Glutamatergic neuron (in vitro differentiated cells): ENCODE measurements around the gene SPTB. TPM values are rescaled to one million over a fixed set of nuclear protein-coding genes. Genes with fewer than 3 reads are reported as not detected.

ENCODE experiments used
- DNase-seq: peaks from one replicate; pipeline ENCODE4 v3.0.0; 2022
- H3K27ac Mint-ChIP-seq: one replicate; pipeline ENCODE4 v1.8.0; 2020; ENCODE audit warnings: mild to moderate bottlenecking, mixed read lengths, inconsistent platforms; ENCODE audit not compliant: unreplicated experiment
- H3K27me3 Mint-ChIP-seq: one replicate; pipeline ENCODE4 v1.8.0; 2020; ENCODE audit warnings: mild to moderate bottlenecking, moderate library complexity, mixed read lengths, inconsistent platforms; ENCODE audit not compliant: unreplicated experiment
- H3K36me3 Mint-ChIP-seq: one replicate; pipeline ENCODE4 v1.8.0; 2020; ENCODE audit warnings: mild to moderate bottlenecking, mixed read lengths, inconsistent platforms; ENCODE audit not compliant: unreplicated experiment
- H3K4me1 Mint-ChIP-seq: one replicate; pipeline ENCODE4 v1.8.0; 2020; ENCODE audit warnings: mild to moderate bottlenecking, low read depth, mixed read lengths, inconsistent platforms; ENCODE audit not compliant: unreplicated experiment
- H3K4me3 Mint-ChIP-seq: one replicate; pipeline ENCODE4 v1.8.0; 2020; ENCODE audit warnings: mild to moderate bottlenecking, mixed read lengths, inconsistent platforms; ENCODE audit not compliant: unreplicated experiment
- H3K9me3 Mint-ChIP-seq: one replicate; pipeline ENCODE4 v1.8.0; 2020; ENCODE audit warnings: mild to moderate bottlenecking, moderate library complexity, mixed read lengths, inconsistent platforms; ENCODE audit not compliant: unreplicated experiment
- total RNA-seq: library from RNA; stranded (reverse); fragmentation: NEBNext Ultra II Directional; extraction: Animal tissue kit (Norgen Biotek cat#: 25700); gene quantifications from one replicate; pipeline ENCODE4 v1.2.1, GENCODE V29; 2021; ENCODE audit not compliant: unreplicated experiment
- TF ChIP-seq, protein P1 (sequence below): fragments of 200-600 bp; sonication (generic); IDR thresholded peaks from one replicate; pipeline ENCODE4 v1.5.0; 2021; ENCODE audit not compliant: partially characterized antibody, unreplicated experiment

SPTB gene
- total RNA-seq, 1 donor from 2014 or later: 1.9 TPM

DNA sequence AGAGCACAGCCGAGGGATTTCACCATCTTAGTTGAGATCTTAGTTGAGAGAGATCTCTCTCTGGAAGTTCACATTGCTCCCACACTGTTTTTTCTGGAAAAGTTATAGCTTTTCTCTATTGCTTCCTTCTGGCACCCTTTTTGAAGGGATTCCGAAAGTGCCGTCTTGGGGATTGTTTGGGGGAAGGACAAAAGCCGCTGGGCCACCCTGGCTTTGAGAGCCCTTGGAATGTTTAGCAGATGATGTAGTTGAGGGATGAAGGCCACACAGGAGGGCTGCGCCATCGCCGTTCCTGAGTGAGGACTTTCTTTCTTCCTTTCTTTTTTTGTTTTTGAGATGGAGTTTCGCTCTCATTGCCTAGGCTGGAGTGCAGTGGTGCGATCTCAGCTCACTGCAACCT lies 157.8 kb downstream of the SPTB start:
- Mint-ChIP-seq H3K36me3 (no peaks in the 10 kb centered on the region), H3K9me3 (peaks cover 5% of the 10 kb centered on the region), H3K27ac (no peak overlapping the region), H3K27me3 (peaks cover 28% of the 10 kb centered on the region), H3K4me3 (no peak overlapping the region), H3K4me1 (peaks cover 38% of the 10 kb centered on the region)
- DNase-seq: no peak
- TF ChIP-seq, protein P1, sequence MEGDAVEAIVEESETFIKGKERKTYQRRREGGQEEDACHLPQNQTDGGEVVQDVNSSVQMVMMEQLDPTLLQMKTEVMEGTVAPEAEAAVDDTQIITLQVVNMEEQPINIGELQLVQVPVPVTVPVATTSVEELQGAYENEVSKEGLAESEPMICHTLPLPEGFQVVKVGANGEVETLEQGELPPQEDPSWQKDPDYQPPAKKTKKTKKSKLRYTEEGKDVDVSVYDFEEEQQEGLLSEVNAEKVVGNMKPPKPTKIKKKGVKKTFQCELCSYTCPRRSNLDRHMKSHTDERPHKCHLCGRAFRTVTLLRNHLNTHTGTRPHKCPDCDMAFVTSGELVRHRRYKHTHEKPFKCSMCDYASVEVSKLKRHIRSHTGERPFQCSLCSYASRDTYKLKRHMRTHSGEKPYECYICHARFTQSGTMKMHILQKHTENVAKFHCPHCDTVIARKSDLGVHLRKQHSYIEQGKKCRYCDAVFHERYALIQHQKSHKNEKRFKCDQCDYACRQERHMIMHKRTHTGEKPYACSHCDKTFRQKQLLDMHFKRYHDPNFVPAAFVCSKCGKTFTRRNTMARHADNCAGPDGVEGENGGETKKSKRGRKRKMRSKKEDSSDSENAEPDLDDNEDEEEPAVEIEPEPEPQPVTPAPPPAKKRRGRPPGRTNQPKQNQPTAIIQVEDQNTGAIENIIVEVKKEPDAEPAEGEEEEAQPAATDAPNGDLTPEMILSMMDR: no peak

DNA sequence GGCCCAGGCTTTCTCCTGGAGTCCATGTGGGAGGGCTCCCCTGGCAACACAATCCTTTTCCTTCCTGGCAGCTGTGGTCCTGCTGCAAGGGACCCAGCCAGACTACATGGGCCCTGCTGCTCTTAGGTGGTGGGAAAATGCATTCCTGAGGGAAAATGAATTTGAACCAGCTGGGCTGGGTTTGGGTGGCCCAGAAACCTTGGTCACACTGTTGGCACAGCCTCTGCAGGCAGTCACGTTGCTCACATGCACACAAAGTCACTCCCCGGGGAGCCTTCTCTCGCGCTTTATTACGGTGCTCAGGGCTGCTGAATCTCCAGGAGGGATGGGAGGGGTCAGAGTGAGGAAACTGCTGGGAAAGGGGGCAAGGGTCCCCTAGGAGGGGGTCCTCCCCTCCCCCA lies 158.3 kb downstream of the SPTB start:
- TF ChIP-seq, protein P1: no peak
- Mint-ChIP-seq H3K36me3 (no peaks in the 10 kb centered on the region), H3K4me3 (no peak overlapping the region), H3K9me3 (peaks cover 5% of the 10 kb centered on the region), H3K27ac (no peak overlapping the region), H3K4me1 (peaks cover 41% of the 10 kb centered on the region), H3K27me3 (peaks cover 30% of the 10 kb centered on the region)
- DNase-seq: no peak

DNA sequence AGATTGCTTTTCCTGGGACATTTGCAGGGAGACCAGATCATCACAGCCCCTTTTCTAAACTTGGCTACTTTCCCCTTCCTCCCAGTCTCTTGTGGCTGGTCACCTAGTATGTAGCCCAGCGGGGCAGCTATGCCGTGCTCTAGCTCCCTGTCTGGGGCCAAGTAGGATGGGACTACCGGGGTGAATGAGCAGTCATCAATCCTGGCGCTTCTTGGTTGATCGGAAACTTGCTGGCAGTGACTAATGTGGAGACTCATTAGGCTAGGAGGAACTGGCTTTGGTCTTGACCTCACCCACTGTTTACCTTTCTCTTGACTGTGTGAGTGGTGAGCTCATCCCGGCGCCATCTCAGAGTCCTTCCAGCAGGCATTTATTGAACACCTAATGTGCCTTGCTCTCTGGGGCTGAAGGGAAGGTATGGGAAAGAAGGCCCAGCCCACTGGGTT lies 159.6 kb downstream of the SPTB start:
- Mint-ChIP-seq H3K4me3 (no peak overlapping the region), H3K4me1 (peaks cover 41% of the 10 kb centered on the region), H3K36me3 (no peaks in the 10 kb centered on the region), H3K9me3 (peaks cover 5% of the 10 kb centered on the region), H3K27ac (no peak overlapping the region), H3K27me3 (peaks cover 32% of the 10 kb centered on the region)
- TF ChIP-seq, protein P1: no peak
- DNase-seq: no peak

DNA sequence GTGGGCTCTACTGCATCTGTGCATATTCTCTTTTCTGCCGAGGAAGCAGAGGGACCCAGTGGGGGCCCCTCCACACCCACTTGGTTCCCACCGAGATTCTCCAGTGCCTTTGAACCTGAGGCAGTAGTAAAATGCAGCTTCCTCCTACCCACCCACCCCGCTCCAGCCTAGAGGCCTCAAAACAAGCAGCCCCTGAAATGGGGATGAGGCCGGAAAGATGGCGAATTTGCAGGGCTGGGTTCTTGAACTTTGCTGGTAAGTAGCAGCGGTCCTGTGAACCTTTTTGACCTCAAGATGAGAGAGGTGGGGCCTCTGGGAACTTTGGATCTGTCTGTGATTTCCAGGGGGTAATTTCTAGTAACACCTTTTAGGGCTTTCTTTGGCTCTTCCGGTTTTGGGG lies 160.1 kb downstream of the SPTB start:
- Mint-ChIP-seq H3K36me3 (peaks cover under 1% of the 10 kb centered on the region), H3K27me3 (peaks cover 32% of the 10 kb centered on the region), H3K9me3 (peaks cover 5% of the 10 kb centered on the region), H3K4me3 (no peak overlapping the region), H3K27ac (no peak overlapping the region), H3K4me1 (peaks cover 37% of the 10 kb centered on the region)
- no peak for DNase-seq
- TF ChIP-seq, protein P1: no peak

DNA sequence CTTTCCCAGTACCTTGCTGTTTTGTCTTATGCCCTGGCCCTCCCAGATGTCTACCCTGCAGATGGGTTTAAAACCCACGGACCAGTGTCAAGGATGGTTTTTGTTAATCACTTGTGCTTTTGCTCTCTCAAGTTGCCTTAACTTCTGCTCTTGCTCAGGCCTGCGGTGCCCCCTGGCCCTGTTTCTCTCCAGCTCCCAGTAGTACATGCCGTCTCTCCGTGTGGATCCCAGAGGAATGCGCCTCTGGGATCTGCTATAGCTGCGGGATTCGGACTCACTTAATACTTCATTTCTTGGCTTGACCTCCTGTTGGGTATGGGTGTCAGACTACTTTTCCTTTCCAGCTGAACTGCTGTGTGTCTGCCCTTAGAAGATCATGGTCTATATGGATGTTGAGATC lies 160.9 kb downstream of the SPTB start:
- peaks cover 31% of the 10 kb centered on the region for H3K27me3 Mint-ChIP-seq
- no peak overlapping the region for H3K27ac Mint-ChIP-seq
- H3K36me3 Mint-ChIP-seq: peaks cover 8% of the 10 kb centered on the region
- no peak for DNase-seq
- TF ChIP-seq, protein P1: no peak
- H3K4me3 Mint-ChIP-seq: no peak overlapping the region
- H3K9me3 Mint-ChIP-seq: peaks cover 6% of the 10 kb centered on the region
- peaks cover 30% of the 10 kb centered on the region for H3K4me1 Mint-ChIP-seq
